WTC11 (cell line): ENCODE measurements around the gene ANKRD33B.

Experiments used
- ATF2 ChIP-seq: sonication (generic); formaldehyde crosslinking; IDR thresholded peaks from 2 replicates; pipeline ENCODE4 v1.8.1; 2022; ENCODE audit warnings: low read depth, missing genetic modification reagents, borderline replicate concordance
- ATF3 ChIP-seq: sonication (generic); formaldehyde crosslinking; conservative IDR thresholded peaks from 2 replicates; pipeline ENCODE4 v1.8.1; 2022; ENCODE audit warnings: mild to moderate bottlenecking, missing genetic modification reagents
- CTCF ChIP-seq: fragments of 200-600 bp; IDR thresholded peaks from 2 replicates; pipeline ENCODE4 v1.8.0; 2022; ENCODE audit warnings: antibody characterized with exemption
- FOXJ3 ChIP-seq: sonication (generic); formaldehyde crosslinking; IDR thresholded peaks from 2 replicates; pipeline ENCODE4 v1.9.0; 2021; ENCODE audit warnings: missing genetic modification reagents, mild to moderate bottlenecking, borderline replicate concordance
- HMGXB4 ChIP-seq: sonication (generic); formaldehyde crosslinking; IDR thresholded peaks from 2 replicates; pipeline ENCODE4 v1.8.1; 2023; ENCODE audit warnings: mild to moderate bottlenecking, moderate library complexity, missing genetic modification reagents
- KAT7 ChIP-seq: sonication (generic); formaldehyde crosslinking; IDR thresholded peaks from 2 replicates; pipeline ENCODE4 v1.8.1; 2023; ENCODE audit warnings: missing genetic modification reagents, mild to moderate bottlenecking, borderline replicate concordance
- MAX ChIP-seq: sonication (generic); formaldehyde crosslinking; IDR thresholded peaks from 2 replicates; pipeline ENCODE4 v1.8.0; 2022; ENCODE audit warnings: mild to moderate bottlenecking, missing genetic modification reagents
- NFE2L1 ChIP-seq: sonication (generic); formaldehyde crosslinking; IDR thresholded peaks from 2 replicates; pipeline ENCODE4 v1.8.1; 2023; ENCODE audit warnings: missing genetic modification reagents
- TCF7 ChIP-seq: sonication (generic); formaldehyde crosslinking; IDR thresholded peaks from 2 replicates; pipeline ENCODE4 v1.8.0; 2022; ENCODE audit warnings: mild to moderate bottlenecking, low read depth, missing genetic modification reagents, moderate library complexity

GRCh38 chr5:10655161-10655971 lies 91.5 kb downstream of the ANKRD33B start:
- TF ChIP-seq HMGXB4 (CRISPR knock-in tag) (no peak), ATF3 (CRISPR knock-in tag) (no peak), CTCF (no peak), NFE2L1 (CRISPR knock-in tag) (no peak), TCF7 (CRISPR knock-in tag) (no peak), KAT7 (no peak), FOXJ3 (no peak), MAX (CRISPR knock-in tag) (no peak), ATF2 (CRISPR knock-in tag) (no peak)
